IPS-NIHi11 (cell line): ENCODE measurements around the gene PTPRG.
"Not testable (repeated sequence)": the region's sequence is repeated elsewhere in the genome, so short reads cannot be mapped to it uniquely, and the experiment has no call there.

Experiments
- DNase-seq: peaks from one replicate; pipeline ENCODE4 v3.0.0; 2012; ENCODE audit warnings: mixed read lengths, low spot score

PTPRG gene

DNA sequence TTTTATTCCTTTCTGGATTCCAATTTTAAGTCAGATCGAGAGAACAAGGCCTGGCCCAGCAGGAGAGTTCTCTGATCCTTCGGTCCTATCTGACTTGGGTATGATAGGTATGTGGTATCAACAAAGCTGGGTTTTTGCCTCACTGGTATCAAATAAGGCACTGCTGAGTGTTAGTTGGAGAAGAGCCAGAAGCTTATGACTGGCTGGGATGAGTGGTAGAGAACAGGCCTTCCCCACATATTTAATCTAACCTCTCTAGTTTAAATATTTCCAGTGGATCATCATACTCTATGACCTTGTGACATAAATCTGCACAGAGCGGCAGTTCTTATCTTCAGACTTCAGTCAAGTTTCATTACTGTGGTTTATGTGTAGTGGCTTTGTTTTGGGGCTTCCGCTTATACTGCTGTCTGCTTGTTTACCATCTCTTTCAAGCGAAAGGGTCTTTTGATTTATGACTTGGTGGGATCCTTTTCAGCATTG lies 164.5 kb downstream of the PTPRG start:
- peak; percentile 17 for DNase-seq

GRCh38 chr3:61727435-61727834 lies 166.1 kb downstream of the PTPRG start:
- DNase-seq: no peak

DNA sequence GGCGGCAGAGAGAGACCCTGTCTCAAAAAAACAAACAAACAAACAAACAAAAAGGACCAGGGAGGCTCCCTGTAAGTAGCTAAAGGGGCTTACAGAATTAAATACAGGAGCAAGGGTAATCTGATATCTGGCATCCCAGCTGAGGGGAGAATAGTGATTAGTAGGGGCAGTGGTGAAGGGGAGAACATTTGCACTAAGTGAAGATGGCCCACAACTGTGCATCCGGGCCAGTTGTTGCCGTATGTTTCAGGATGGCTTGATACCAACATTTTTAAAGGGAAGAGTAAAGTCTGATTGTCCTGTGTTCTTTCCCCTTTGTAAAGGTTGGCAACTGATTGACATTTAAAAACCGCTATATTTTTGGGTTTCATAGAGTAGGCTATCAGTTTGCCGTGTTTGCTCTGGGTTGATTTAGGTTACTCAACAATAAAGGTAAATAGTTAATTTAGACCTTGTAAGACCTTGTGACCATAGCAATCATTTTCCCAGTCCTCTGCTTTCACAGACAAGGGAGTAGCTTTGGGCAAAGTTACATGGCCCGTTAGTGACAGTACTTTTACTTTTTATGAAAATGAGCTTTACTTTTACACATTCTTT lies 167.8 kb downstream of the PTPRG start:
- DNase-seq: no peak

DNA sequence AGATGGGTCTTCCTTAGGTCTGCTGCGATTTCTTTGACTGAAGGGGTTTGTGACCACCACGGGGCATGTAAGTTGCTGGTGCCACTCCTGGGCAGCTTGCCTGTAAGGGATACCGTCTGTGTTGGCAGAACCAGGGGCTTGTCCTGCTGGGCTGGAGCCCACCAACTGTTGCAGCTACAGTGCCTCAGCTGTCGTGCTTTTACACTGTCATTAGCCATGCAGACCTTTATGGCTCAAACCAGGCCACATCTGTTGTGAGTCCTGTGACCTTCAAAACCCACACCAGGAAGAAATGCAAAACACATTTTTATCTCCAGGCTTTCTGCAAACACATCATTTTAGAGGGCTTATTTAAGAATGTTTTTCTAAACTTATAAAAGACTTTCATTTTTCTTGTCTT lies 168.7 kb downstream of the PTPRG start:
- no peak for DNase-seq

DNA sequence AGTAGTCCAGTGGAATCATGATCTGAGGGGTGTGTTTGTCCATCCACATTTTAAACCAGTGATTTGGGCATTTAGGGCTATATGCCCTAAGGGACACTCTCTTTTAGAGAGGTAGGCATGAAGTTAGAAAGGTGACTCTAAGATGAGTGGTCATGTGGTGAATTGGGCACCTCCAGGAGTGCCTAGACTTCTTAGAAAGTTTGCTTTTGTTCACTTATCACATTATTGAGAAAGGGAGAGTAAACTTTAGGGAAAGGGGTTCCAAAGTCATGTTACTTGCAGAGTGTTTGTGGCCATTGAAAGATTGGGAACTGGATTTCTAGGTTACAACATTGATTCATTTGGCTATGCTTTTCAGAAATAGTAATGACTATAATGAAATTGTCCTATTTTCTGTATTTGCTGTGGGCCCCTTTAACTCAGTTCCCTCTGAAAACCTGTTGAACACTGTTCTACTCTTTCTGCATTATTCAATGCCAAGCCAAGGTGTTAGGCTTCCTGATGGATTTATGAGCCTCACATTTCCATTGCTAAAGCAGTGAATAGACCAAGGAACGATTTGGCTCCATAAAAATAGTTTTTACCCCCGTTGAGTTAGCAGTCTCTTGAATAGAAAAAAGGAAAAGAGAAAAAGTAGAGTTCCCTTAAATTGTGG lies 169.3 kb downstream of the PTPRG start:
- no peak for DNase-seq

GRCh38 chr3:61733000-61733399 lies 171.6 kb downstream of the PTPRG start:
- DNase-seq: no peak

DNA sequence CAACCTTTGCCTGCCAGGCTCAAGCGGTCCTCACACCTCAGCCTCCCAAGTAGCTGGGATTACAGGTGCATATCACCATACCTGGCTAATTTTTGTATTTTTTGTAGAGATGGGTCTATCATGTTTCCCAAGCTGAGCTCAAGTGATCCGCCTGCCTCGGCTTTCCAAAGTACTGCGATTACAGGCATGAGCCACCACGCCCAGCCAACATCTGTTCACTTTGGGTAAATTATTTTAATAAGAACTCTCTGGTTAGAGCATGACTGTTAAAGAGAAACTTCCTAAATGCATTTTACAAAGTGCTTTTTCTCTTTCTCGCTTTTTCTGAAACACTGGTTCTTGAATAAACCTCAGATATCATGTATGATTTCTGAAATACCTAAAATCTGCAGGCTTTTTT lies 172.5 kb downstream of the PTPRG start:
- no peak for DNase-seq

- DNase-seq: no peak
These were observed 173.6 kb downstream of the PTPRG start for GRCh38 chr3:61734749-61735686.

- DNase-seq: no peak
These were observed 175.1 kb downstream of the PTPRG start for GRCh38 chr3:61736506-61736905.

GRCh38 chr3:61739640-61740039 lies 178.3 kb downstream of the PTPRG start:
- no peak for DNase-seq

DNA sequence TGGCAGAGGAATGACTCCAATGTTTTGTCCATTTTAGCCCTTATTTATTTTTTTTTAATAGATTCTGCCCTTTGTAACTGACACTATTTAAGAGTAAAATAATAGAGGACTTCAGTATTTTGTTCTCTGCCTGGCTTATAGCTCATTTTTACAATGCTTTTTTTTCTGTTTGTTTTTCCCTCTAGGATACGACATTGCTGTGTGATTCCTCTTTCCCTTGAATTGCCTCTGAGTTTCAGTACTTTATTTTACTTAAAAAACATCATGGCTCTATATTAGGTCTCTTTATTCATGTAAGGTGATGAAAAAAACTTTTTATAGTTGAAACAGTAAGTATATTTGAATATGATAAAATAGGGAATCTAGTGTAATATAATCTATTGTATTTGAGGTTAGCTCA lies 179.1 kb downstream of the PTPRG start:
- no peak for DNase-seq

GRCh38 chr3:61741551-61741950 lies 180.2 kb downstream of the PTPRG start:
- no peak for DNase-seq

GRCh38 chr3:61742006-61742405 lies 180.6 kb downstream of the PTPRG start:
- no peak for DNase-seq

- no peak for DNase-seq
These were observed 181.7 kb downstream of the PTPRG start for GRCh38 chr3:61743067-61743466.

GRCh38 chr3:61743686-61744242 lies 182.4 kb downstream of the PTPRG start:
- no peak for DNase-seq

DNA sequence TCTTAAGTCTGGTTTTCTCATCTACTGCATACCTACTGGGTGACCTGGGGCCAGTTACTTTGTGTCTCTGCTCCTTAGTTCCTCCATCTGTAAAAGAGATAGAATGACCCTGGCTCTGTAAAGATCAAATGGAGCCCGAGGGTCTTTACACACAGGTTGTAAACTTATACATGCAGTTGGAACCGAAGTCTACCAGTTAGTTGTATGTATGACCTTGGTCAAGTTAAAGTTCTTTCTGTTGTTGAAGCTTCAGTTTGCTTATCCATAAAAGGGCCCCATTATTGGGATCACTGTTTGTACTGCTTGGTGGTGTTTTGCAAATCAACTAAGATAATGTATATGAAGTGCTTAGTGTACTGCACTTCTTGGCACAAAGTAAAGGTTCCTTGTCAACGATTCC lies 186.9 kb downstream of the PTPRG start:
- no peak for DNase-seq

- DNase-seq: no peak
These were observed 189.4 kb downstream of the PTPRG start for GRCh38 chr3:61750766-61751165.

DNA sequence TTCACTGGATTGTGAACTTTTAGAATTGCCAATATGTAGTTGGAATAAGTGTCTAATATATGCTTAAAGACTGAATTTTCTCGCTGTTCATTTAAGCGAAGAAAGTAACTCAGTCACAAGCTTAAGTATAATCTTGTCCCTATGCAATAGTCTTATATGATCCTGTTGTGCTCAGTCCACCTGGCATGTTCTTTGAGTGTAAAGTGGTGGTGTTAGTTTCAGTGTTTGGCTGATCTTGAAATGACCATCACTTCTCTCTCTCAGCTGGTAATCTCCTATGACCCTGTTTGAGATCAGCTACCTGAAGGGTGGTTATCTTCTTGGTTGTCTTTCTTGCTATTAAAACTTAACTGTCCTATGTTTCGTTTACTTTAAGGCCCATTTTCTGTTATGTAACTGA lies 197.5 kb downstream of the PTPRG start:
- DNase-seq: no peak

DNA sequence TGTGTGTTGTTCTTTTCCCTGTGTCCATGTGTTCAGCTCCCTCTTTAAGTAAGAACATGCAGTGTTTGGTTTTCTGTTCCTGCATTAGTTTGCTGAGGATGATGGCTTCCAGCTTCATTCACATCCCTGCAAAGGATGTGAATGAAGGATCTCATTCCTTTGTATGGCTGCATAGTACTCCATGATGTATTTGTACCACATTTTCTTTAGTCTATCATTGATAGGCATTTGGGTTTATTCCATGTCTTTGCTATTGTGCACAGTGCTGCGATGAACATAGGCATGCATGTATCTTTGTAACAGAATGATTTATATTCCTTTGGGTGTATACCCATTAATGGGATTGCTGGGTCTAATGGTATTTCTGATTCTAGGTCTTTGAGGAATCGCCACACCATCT lies 199.4 kb downstream of the PTPRG start:
- not testable (repeated sequence) for DNase-seq

DNA sequence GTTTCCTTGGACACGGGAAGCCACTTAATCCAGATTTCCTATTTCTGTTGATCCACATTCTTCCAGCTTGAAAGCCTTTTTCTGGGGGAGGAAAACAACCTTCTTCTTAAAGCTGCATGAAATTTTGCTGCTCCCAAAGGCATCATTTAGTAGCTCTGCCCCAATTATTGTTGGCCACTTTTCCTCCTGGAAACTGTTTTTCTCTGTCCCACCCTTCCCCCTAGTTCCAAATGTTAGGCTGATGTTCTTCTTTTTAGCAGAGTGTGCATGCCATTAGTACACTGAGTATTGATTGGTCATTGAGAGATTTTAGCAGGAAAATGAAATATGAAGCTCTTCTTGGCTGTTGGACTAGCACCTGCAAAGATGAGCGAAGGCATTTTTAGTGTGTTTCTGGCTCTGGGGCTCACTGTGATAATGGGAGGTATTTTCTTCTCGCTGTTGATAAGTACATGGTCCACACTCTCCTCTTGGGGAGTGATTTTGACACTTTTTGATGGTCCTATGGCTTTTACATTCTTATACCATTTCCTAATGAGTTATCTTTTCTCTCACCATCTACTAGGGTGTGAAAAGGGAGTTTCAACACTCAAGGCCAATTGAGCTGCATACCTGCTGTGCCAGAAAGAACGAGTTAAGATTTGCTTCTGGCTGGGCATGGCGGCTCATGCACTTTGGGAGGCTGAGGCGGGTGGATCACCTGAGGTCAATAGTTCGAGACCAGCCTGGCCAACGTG lies 200.5 kb downstream of the PTPRG start:
- no peak for DNase-seq

DNA sequence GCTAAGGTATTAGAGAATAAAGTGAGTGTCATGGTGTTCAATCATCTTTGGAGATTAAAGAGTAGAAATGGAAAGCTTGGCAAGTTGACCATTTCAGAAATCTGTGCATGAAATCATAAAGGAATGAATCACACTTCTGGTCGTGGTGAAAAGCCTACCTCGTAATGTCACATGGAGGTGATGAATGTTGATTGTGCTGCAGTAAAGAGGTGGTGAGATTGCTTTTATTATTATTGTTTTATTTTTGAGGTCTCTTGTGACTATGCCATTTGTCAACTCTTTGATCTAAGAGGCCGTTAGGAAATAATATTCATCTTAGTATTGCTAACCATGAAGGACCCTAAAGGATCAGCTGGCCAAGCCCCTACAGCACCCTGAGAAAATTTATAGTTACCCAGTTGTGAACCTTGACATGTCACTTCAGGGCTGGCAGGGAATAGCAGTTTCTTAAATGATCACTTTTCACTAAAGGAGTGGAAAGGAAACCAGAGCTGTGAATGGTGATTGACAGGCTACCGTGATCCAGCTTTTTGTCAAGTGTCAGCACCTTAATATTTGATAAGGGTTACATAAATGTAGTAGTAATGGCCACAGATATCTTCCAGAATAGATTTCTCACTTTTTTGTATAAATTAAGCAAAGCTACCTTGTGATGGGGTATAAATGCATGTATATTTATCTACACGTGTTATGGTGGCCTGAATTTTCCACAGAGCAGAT lies 203.9 kb downstream of the PTPRG start:
- no peak for DNase-seq
